Measurements from ENCODE around the gene KCTD2. TPM values are rescaled to one million over a fixed set of nuclear protein-coding genes. Genes with fewer than 3 reads are reported as not detected.
A peak's percentile ranks its signal among the peaks of the same experiment; 100 is the strongest.

KCTD2 gene
- total and polyA plus RNA-seq, 2 of the 13 experiments (the other 11 are each of a cell fraction or from before 2014, with no cell fraction given) = 28.3 to 32.6 TPM

- no peak for TF ChIP-seq ZNF496 (CRISPR knock-in tag; IDR thresholded peaks at IDR 0.05; ENCODE audit: insufficient replicate concordance)
- no peak for TF ChIP-seq SP1 (IDR thresholded peaks at IDR 0.05)
- TF ChIP-seq SP1 (CRISPR knock-in tag; IDR thresholded peaks at IDR 0.05) = peak; percentile 5; the same call in 1 of the 2 replicates
- no peak for TF ChIP-seq ZNF557 (CRISPR knock-in tag; IDR thresholded peaks at IDR 0.05)
- TF ChIP-seq REXO4 (CRISPR knock-in tag; IDR thresholded peaks at IDR 0.05; ENCODE audit: borderline replicate concordance) = no peak
- no peak for TF ChIP-seq KDM4B (CRISPR knock-in tag; IDR thresholded peaks at IDR 0.05)
- peak; percentile 72; the same call in 1 of the 2 replicates for TF ChIP-seq ZNF580 (CRISPR knock-in tag; IDR thresholded peaks at IDR 0.05; ENCODE audit: borderline replicate concordance, low read depth)
- TF ChIP-seq MTERF4 (CRISPR knock-in tag; IDR thresholded peaks at IDR 0.05) = no peak
- TF ChIP-seq PAX8 (CRISPR knock-in tag; IDR thresholded peaks at IDR 0.05; ENCODE audit: borderline replicate concordance) = no peak
- no peak for TF ChIP-seq TBX3 (IDR thresholded peaks at IDR 0.05; ENCODE audit: borderline replicate concordance)
- no peak for TF ChIP-seq FLYWCH1 (CRISPR knock-in tag; IDR thresholded peaks at IDR 0.05)
- TF ChIP-seq ZNF576 (CRISPR knock-in tag; IDR thresholded peaks at IDR 0.05) = no peak
- TF ChIP-seq RFX5 (IDR thresholded peaks at IDR 0.05; ENCODE audit: low read depth, low read length) = no peak
- TF ChIP-seq MED8 (CRISPR knock-in tag; IDR thresholded peaks at IDR 0.05; ENCODE audit: insufficient replicate concordance) = no peak
- no peak for TF ChIP-seq ERF (CRISPR knock-in tag; IDR thresholded peaks at IDR 0.05)
- peak; percentile 61; the same call in 1 of the 2 replicates for TF ChIP-seq JUN (CRISPR knock-in tag; IDR thresholded peaks at IDR 0.05)
- no peak for TF ChIP-seq AFF4 (CRISPR knock-in tag; IDR thresholded peaks at IDR 0.05)
- peak; percentile 75; the same call in 1 of the 2 replicates for TF ChIP-seq ARID5B (CRISPR knock-in tag; IDR thresholded peaks at IDR 0.05)
- no peak for TF ChIP-seq FOXC1 (CRISPR knock-in tag; IDR thresholded peaks at IDR 0.05; ENCODE audit: borderline replicate concordance)
- no peak for TF ChIP-seq TSC22D2 (CRISPR knock-in tag; IDR thresholded peaks at IDR 0.05; ENCODE audit: borderline replicate concordance)
- TF ChIP-seq NR2F1 (CRISPR knock-in tag; IDR thresholded peaks at IDR 0.05) = peak; percentile 46 to 48; a peak in 2 of 4 replicates
Observed at GRCh38 chr17:75086496-75087181, 39.6 kb downstream of the KCTD2 start (continued).

Data from HepG2 (cell line).